ENCODE data around the gene CEP131.

CEP131 gene

GRCh38 chr17:81229666-81229920 is 6.8 kb upstream of the CEP131 start:
- TF ChIP-seq POLR2AphosphoS5 (IDR thresholded peaks at IDR 0.05; ENCODE audit: low read depth, low read length): no peak
- no peak for TF ChIP-seq SIN3A (IDR thresholded peaks at IDR 0.05; ENCODE audit: borderline replicate concordance, insufficient read depth, low read length)
- no peak for TF ChIP-seq FOXP2 (optimal IDR thresholded peaks at IDR 0.05; ENCODE audit: borderline replicate concordance, extremely low read depth, extremely low read length, insufficient read depth)
- no peak for TF ChIP-seq TAF1 (IDR thresholded peaks at IDR 0.05; ENCODE audit: borderline replicate concordance, insufficient read depth, low read length)
- TF ChIP-seq REST (IDR thresholded peaks at IDR 0.05; ENCODE audit: insufficient read depth in 1 of 2, low read depth in 2 of 2, low read length in 2 of 2): no peak

- TF ChIP-seq FOXP2 (optimal IDR thresholded peaks at IDR 0.05; ENCODE audit: borderline replicate concordance, extremely low read depth, extremely low read length, insufficient read depth): no peak
- TF ChIP-seq POLR2AphosphoS5 (IDR thresholded peaks at IDR 0.05; ENCODE audit: low read depth, low read length): no peak
Measured at GRCh38 chr17:81228834-81229665, 6.3 kb upstream of the CEP131 start.

- TF ChIP-seq POLR2AphosphoS5 (IDR thresholded peaks at IDR 0.05; ENCODE audit: low read depth, low read length) (no peak), SIN3A (IDR thresholded peaks at IDR 0.05; ENCODE audit: borderline replicate concordance, insufficient read depth, low read length) (no peak), REST (IDR thresholded peaks at IDR 0.05; ENCODE audit: insufficient read depth in 1 of 2, low read depth in 2 of 2, low read length in 2 of 2) (no peak), TAF1 (IDR thresholded peaks at IDR 0.05; ENCODE audit: borderline replicate concordance, insufficient read depth, low read length) (no peak), FOXP2 (optimal IDR thresholded peaks at IDR 0.05; ENCODE audit: borderline replicate concordance, extremely low read depth, extremely low read length, insufficient read depth) (no peak)
Measured at GRCh38 chr17:81228420-81228819, 5.7 kb upstream of the CEP131 start.

GRCh38 chr17:81223762-81224130 is 981 bp upstream of the CEP131 start:
- TF ChIP-seq POLR2AphosphoS5 (IDR thresholded peaks at IDR 0.05; ENCODE audit: low read depth, low read length): no peak
- no peak for TF ChIP-seq SIN3A (IDR thresholded peaks at IDR 0.05; ENCODE audit: borderline replicate concordance, insufficient read depth, low read length)
- no peak for TF ChIP-seq REST (IDR thresholded peaks at IDR 0.05; ENCODE audit: insufficient read depth in 1 of 2, low read depth in 2 of 2, low read length in 2 of 2)
- no peak for TF ChIP-seq FOXP2 (optimal IDR thresholded peaks at IDR 0.05; ENCODE audit: borderline replicate concordance, extremely low read depth, extremely low read length, insufficient read depth)
- TF ChIP-seq TAF1 (IDR thresholded peaks at IDR 0.05; ENCODE audit: borderline replicate concordance, insufficient read depth, low read length): no peak

GRCh38 chr17:81222620-81222905 is 202 bp downstream of the CEP131 start:
- TF ChIP-seq SIN3A (IDR thresholded peaks at IDR 0.05; ENCODE audit: borderline replicate concordance, insufficient read depth, low read length) (no peak), POLR2AphosphoS5 (IDR thresholded peaks at IDR 0.05; ENCODE audit: low read depth, low read length) (no peak), REST (IDR thresholded peaks at IDR 0.05; ENCODE audit: insufficient read depth in 1 of 2, low read depth in 2 of 2, low read length in 2 of 2) (no peak), TAF1 (IDR thresholded peaks at IDR 0.05; ENCODE audit: borderline replicate concordance, insufficient read depth, low read length) (no peak), FOXP2 (optimal IDR thresholded peaks at IDR 0.05; ENCODE audit: borderline replicate concordance, extremely low read depth, extremely low read length, insufficient read depth) (no peak)

Data from PFSK-1 (cell line).